WTC11 (cell line): ENCODE results near the gene SLC22A7. TPM values are rescaled to one million over a fixed set of nuclear protein-coding genes. Genes with fewer than 3 reads are reported as not detected.

ENCODE experiments used
- ATAC-seq: fragments of 200-7000 bp; cut with Tn5 transposase; 2 replicates; pipeline ENCODE4 v1.10.0; 2021; ENCODE audit warnings: mild to moderate bottlenecking, moderate library complexity
- CTCF ChIA-PET: fragments of 300-600 bp; sonication (Branson Sonifier 250); formaldehyde crosslinking; loops from one replicate; lab custom pipeline; 2021; ENCODE audit warnings: antibody characterized with exemption; lab: Charles Lee
- POLR2A ChIA-PET: fragments of 350-600 bp; sonication (Branson Sonifier 250); formaldehyde crosslinking; loops from one replicate; lab custom pipeline; 2021; ENCODE audit warnings: antibody characterized with exemption; lab: Charles Lee
- DNase-seq: peaks from one replicate; pipeline ENCODE4 v3.0.0; 2021; ENCODE audit warnings: low spot score
- H3K27ac Mint-ChIP-seq: 2 replicates; pipeline ENCODE4 v1.8.0; 2021; ENCODE audit warnings: mixed read lengths
- H3K27me3 Mint-ChIP-seq: 2 replicates; pipeline ENCODE4 v1.8.0; 2021; ENCODE audit warnings: low read depth, mild to moderate bottlenecking, moderate library complexity, mixed read lengths
- H3K36me3 Mint-ChIP-seq: 2 replicates; pipeline ENCODE4 v1.8.0; 2021; ENCODE audit warnings: mixed read lengths
- H3K4me1 Mint-ChIP-seq: 2 replicates; pipeline ENCODE4 v1.8.0; 2022; ENCODE audit warnings: mixed read lengths
- H3K4me3 Mint-ChIP-seq: 2 replicates; pipeline ENCODE4 v1.8.0; 2021; ENCODE audit warnings: mild to moderate bottlenecking, moderate library complexity, mixed read lengths
- H3K9me3 Mint-ChIP-seq: 2 replicates; pipeline ENCODE4 v1.8.0; 2021; ENCODE audit warnings: mixed read lengths
- CBFB ChIP-seq: sonication (generic); formaldehyde crosslinking; IDR thresholded peaks from 2 replicates; pipeline ENCODE4 v1.8.1; 2022; ENCODE audit warnings: mild to moderate bottlenecking, low read depth, missing genetic modification reagents
- CREB1 ChIP-seq: sonication (generic); formaldehyde crosslinking; IDR thresholded peaks from 2 replicates; pipeline ENCODE4 v1.8.0; 2023; ENCODE audit warnings: mild to moderate bottlenecking, missing genetic modification reagents
- CREM ChIP-seq: sonication (generic); formaldehyde crosslinking; IDR thresholded peaks from 2 replicates; pipeline ENCODE4 v1.8.1; 2022; ENCODE audit warnings: mild to moderate bottlenecking, missing genetic modification reagents, moderate library complexity
- FOXJ3 ChIP-seq: sonication (generic); formaldehyde crosslinking; IDR thresholded peaks from 2 replicates; pipeline ENCODE4 v1.9.0; 2021; ENCODE audit warnings: missing genetic modification reagents, mild to moderate bottlenecking, borderline replicate concordance
- GTF2I ChIP-seq: fragments of 250-450 bp; sonication (Bioruptor Pico); conservative IDR thresholded peaks from 2 replicates; pipeline ENCODE4 v1.4.0; 2021; ENCODE audit warnings: mild to moderate bottlenecking
- MYBL2 ChIP-seq: sonication (generic); formaldehyde crosslinking; IDR thresholded peaks from 2 replicates; pipeline ENCODE4 v1.8.1; 2023; ENCODE audit warnings: mild to moderate bottlenecking, moderate library complexity, missing genetic modification reagents
- NFE2L1 ChIP-seq: sonication (generic); formaldehyde crosslinking; IDR thresholded peaks from 2 replicates; pipeline ENCODE4 v1.8.1; 2023; ENCODE audit warnings: missing genetic modification reagents
- NR2C2 ChIP-seq: sonication (generic); formaldehyde crosslinking; IDR thresholded peaks from 2 replicates; pipeline ENCODE4 v1.8.0; 2022; ENCODE audit warnings: mild to moderate bottlenecking, missing genetic modification reagents
- PRRX2 ChIP-seq: fragments of 250-450 bp; sonication (Bioruptor Pico); IDR thresholded peaks from 2 replicates; pipeline ENCODE4 v1.8.0; 2021; ENCODE audit warnings: mild to moderate bottlenecking
- TEAD4 ChIP-seq: sonication (generic); formaldehyde crosslinking; IDR thresholded peaks from 2 replicates; pipeline ENCODE4 v1.8.0; 2022; ENCODE audit warnings: mild to moderate bottlenecking, missing genetic modification reagents
- USF2 ChIP-seq: sonication (generic); formaldehyde crosslinking; IDR thresholded peaks from 2 replicates; pipeline ENCODE4 v1.8.1; 2023; ENCODE audit warnings: mild to moderate bottlenecking, missing genetic modification reagents, moderate library complexity
- ZNF219 ChIP-seq: sonication (generic); formaldehyde crosslinking; IDR thresholded peaks from 2 replicates; pipeline ENCODE4 v1.8.0; 2023; ENCODE audit warnings: missing genetic modification reagents, mild to moderate bottlenecking, borderline replicate concordance
- ZNF317 ChIP-seq: sonication (generic); formaldehyde crosslinking; IDR thresholded peaks from 2 replicates; pipeline ENCODE4 v1.8.1; 2023; ENCODE audit warnings: low read depth, mild to moderate bottlenecking, moderate library complexity, missing genetic modification reagents, borderline replicate concordance
- ZNF396 ChIP-seq: fragments of 250-450 bp; sonication (Bioruptor Pico); IDR thresholded peaks from 2 replicates; pipeline ENCODE4 v1.8.0; 2021; ENCODE audit warnings: mild to moderate bottlenecking, moderate library complexity, borderline replicate concordance
- total RNA-seq: library from RNA; stranded (reverse); gene quantifications from 3 replicates; pipeline ENCODE4 v1.2.3, GENCODE V29; 2021
- TF ChIP-seq, protein P1 (sequence below): fragments of 250-450 bp; sonication (Bioruptor Pico); IDR thresholded peaks from 2 replicates; pipeline ENCODE4 v1.8.0; 2021; ENCODE audit warnings: mild to moderate bottlenecking
- TF ChIP-seq, protein P2 (sequence below): sonication (generic); formaldehyde crosslinking; IDR thresholded peaks from 2 replicates; pipeline ENCODE4 v1.8.0; 2022; ENCODE audit warnings: mild to moderate bottlenecking, missing genetic modification reagents
- TF ChIP-seq, protein P3 (sequence below): sonication (generic); formaldehyde crosslinking; IDR thresholded peaks from 2 replicates; pipeline ENCODE4 v1.8.0; 2023; ENCODE audit warnings: missing genetic modification reagents, mild to moderate bottlenecking, borderline replicate concordance

Gene SLC22A7
- total RNA-seq, 1 experiment from 2014 or later = not detected

- Mint-ChIP-seq H3K36me3 (no peaks in the 10 kb centered on the region), H3K9me3 (no peaks in the 10 kb centered on the region), H3K4me1 (peaks cover 7% of the 10 kb centered on the region), H3K27ac (no peak overlapping the region), H3K27me3 (peaks cover 21% of the 10 kb centered on the region), H3K4me3 (0 out of 2 replicates have a peak overlapping the region, but pooled peaks have one; percentile 40)
- TF ChIP-seq CBFB (CRISPR knock-in tag) (no peak), ZNF317 (no peak), NFE2L1 (CRISPR knock-in tag) (no peak), NR2C2 (CRISPR knock-in tag) (no peak), PRRX2 (no peak), ZNF219 (CRISPR knock-in tag) (no peak), ZNF396 (no peak), GTF2I (CRISPR knock-in tag) (no peak), FOXJ3 (CRISPR knock-in tag) (no peak), USF2 (CRISPR knock-in tag) (no peak), CREB1 (no peak), CREM (CRISPR knock-in tag) (no peak), MYBL2 (CRISPR knock-in tag) (no peak), TEAD4 (no peak)
- TF ChIP-seq, protein P1, sequence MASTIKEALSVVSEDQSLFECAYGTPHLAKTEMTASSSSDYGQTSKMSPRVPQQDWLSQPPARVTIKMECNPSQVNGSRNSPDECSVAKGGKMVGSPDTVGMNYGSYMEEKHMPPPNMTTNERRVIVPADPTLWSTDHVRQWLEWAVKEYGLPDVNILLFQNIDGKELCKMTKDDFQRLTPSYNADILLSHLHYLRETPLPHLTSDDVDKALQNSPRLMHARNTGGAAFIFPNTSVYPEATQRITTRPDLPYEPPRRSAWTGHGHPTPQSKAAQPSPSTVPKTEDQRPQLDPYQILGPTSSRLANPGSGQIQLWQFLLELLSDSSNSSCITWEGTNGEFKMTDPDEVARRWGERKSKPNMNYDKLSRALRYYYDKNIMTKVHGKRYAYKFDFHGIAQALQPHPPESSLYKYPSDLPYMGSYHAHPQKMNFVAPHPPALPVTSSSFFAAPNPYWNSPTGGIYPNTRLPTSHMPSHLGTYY (CRISPR knock-in tag) = no peak
- TF ChIP-seq, protein P2, sequence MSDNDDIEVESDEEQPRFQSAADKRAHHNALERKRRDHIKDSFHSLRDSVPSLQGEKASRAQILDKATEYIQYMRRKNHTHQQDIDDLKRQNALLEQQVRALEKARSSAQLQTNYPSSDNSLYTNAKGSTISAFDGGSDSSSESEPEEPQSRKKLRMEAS (CRISPR knock-in tag) = no peak
- TF ChIP-seq, protein P3, sequence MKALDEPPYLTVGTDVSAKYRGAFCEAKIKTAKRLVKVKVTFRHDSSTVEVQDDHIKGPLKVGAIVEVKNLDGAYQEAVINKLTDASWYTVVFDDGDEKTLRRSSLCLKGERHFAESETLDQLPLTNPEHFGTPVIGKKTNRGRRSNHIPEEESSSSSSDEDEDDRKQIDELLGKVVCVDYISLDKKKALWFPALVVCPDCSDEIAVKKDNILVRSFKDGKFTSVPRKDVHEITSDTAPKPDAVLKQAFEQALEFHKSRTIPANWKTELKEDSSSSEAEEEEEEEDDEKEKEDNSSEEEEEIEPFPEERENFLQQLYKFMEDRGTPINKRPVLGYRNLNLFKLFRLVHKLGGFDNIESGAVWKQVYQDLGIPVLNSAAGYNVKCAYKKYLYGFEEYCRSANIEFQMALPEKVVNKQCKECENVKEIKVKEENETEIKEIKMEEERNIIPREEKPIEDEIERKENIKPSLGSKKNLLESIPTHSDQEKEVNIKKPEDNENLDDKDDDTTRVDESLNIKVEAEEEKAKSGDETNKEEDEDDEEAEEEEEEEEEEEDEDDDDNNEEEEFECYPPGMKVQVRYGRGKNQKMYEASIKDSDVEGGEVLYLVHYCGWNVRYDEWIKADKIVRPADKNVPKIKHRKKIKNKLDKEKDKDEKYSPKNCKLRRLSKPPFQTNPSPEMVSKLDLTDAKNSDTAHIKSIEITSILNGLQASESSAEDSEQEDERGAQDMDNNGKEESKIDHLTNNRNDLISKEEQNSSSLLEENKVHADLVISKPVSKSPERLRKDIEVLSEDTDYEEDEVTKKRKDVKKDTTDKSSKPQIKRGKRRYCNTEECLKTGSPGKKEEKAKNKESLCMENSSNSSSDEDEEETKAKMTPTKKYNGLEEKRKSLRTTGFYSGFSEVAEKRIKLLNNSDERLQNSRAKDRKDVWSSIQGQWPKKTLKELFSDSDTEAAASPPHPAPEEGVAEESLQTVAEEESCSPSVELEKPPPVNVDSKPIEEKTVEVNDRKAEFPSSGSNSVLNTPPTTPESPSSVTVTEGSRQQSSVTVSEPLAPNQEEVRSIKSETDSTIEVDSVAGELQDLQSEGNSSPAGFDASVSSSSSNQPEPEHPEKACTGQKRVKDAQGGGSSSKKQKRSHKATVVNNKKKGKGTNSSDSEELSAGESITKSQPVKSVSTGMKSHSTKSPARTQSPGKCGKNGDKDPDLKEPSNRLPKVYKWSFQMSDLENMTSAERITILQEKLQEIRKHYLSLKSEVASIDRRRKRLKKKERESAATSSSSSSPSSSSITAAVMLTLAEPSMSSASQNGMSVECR (CRISPR knock-in tag) = no peak
- ATAC-seq (peak; percentile 59), DNase-seq (no peak)
- POLR2A ChIA-PET = interaction anchor here (0.7 to 1.9 kb wide), 5 partner anchors 10 to 211 kb away, joined by 3 to 8 read pairs (median 6); partner anchors contain the start of genes CRIP3, CUL9, DLK2 and PTK7
- CTCF ChIA-PET = interaction anchor here (0.5 to 3.7 kb wide), 35 partner anchors 9 to 715 kb away, joined by 3 to 53 read pairs (median 4); partner anchors contain the start of genes CRIP3, DNPH1, KLHDC3 and SLC22A7
These were observed 10.9 kb upstream of the SLC22A7 start for GRCh38 chr6:43286980-43287716.
